Natural killer cell (primary cell): ENCODE measurements around the gene SNTA1. TPM values are rescaled to one million over a fixed set of nuclear protein-coding genes. Genes with fewer than 3 reads are reported as not detected.

Experiments used
- ATAC-seq, 3 donors: fragments of 150-1000 bp in 2 of 3; fragments of 200-7000 bp in 1 of 3; cut with Tn5 transposase; 1 replicate in 1 of 3; 2 replicates in 2 of 3; pipeline ENCODE4 v1.10.0; 2021; ENCODE audit warnings: mild to moderate bottlenecking in 2 of 3, moderate library complexity in 2 of 3
- DNase-seq, 2 donors: peaks; one replicate each; pipeline versions ENCODE4 v3.0.0 to v3.0.0-alpha.2; 2013 to 2021; ENCODE audit warnings: mixed read lengths in 1 of 2
- H3K27ac ChIP-seq: one replicate; pipeline ENCODE4 v1.5.1; 2013; ENCODE audit warnings: mild to moderate bottlenecking, low read length
- H3K27me3 ChIP-seq: one replicate; pipeline ENCODE4 v1.6.1; 2013; ENCODE audit warnings: low read length; ENCODE audit not compliant: control insufficient read depth, insufficient read depth
- H3K36me3 ChIP-seq: one replicate; pipeline ENCODE4 v1.6.1; 2013; ENCODE audit warnings: low read length; ENCODE audit not compliant: control insufficient read depth, insufficient read depth
- H3K4me1 ChIP-seq: one replicate; pipeline ENCODE4 v1.6.1; 2013; ENCODE audit warnings: low read length; ENCODE audit not compliant: control insufficient read depth, insufficient read depth
- H3K4me3 ChIP-seq: one replicate; pipeline ENCODE4 v1.5.1; 2013; ENCODE audit warnings: low read length
- H3K9me3 ChIP-seq: one replicate; pipeline ENCODE4 v1.6.1; 2013; ENCODE audit warnings: low read length; ENCODE audit not compliant: control insufficient read depth, insufficient read depth
- H3K27ac Mint-ChIP-seq, 2 donors: one replicate each; pipeline ENCODE4 v1.8.0; 2022; ENCODE audit warnings: mild to moderate bottlenecking in 2 of 2, mixed read lengths in 2 of 2, moderate library complexity in 1 of 2
- H3K27me3 Mint-ChIP-seq, 2 donors: one replicate each; pipeline ENCODE4 v1.8.0; 2022; ENCODE audit warnings: low read depth in 2 of 2, mixed read lengths in 2 of 2
- H3K36me3 Mint-ChIP-seq: one replicate; pipeline ENCODE4 v1.8.0; 2022; ENCODE audit warnings: mixed read lengths
- H3K4me1 Mint-ChIP-seq, 2 donors: one replicate each; pipeline ENCODE4 v1.8.0; 2022; ENCODE audit warnings: mixed read lengths in 2 of 2
- H3K4me3 Mint-ChIP-seq: one replicate; pipeline ENCODE4 v1.8.0; 2022; ENCODE audit warnings: mild to moderate bottlenecking, moderate library complexity, mixed read lengths
- H3K9me3 Mint-ChIP-seq, 2 donors: one replicate each; pipeline ENCODE4 v1.8.0; 2022; ENCODE audit warnings: mixed read lengths in 2 of 2
- WGBS: methylation state at CpG from one replicate; pipeline ENCODE4 v1.1.7; 2013; ENCODE audit warnings: missing lambda C conversion rate; ENCODE audit not compliant: insufficient coverage; 5-methylcytosine and 5-hydroxymethylcytosine counted together
- intact Hi-C: fragments of 100-400 bp; cut with micrococcal nuclease; formaldehyde crosslinking; loops from one replicate; pipeline ENCODE4 v1.14.2; 2022
- total RNA-seq, 4 donors: library from RNA; stranded (reverse); fragments of 120-200 nt in 1 of 4; gene quantifications; one replicate each; pipeline versions ENCODE4 v1.2.3 to v1.2.4, GENCODE V29; 2013 to 2022
- TF ChIP-seq, protein P1 (sequence below): fragments of 200-600 bp; IDR thresholded peaks from one replicate; pipeline ENCODE4 v1.8.0; 2022; ENCODE audit warnings: antibody characterized with exemption

The SNTA1 gene
- total RNA-seq, 3 donors from 2014 or later (not counting 1 experiment from before 2014, with no cell fraction given) = 1.2 to 2.4 (median 1.8) TPM

DNA sequence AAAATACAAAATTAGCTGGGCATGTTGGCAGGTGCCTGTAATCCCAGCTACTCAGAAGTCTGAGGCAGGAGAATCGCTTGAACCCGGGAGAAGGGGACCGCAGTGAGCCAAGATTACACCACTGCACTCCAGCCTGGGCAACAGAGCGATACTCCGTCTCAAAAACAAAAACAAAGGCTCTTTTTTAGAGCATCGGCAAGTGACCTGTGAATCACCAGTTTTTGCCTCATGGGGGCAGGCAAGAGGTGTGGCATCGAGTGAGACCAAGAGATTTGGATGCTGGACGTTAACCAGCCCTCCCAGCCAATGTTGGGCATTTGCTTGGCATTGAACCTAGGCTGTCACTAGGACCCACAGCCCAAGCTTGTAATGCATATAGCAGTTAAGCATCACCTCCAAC is 27.6 kb downstream of the SNTA1 start:
- no peaks in the 10 kb centered on the region for H3K4me1 ChIP-seq
- H3K27me3 Mint-ChIP-seq = no peaks in the 10 kb centered on the region
- no peaks in the 10 kb centered on the region for H3K36me3 Mint-ChIP-seq
- WGBS = 74% methylated on average over 8 of the region's 8 CpGs
- H3K4me3 ChIP-seq = no peak overlapping the region
- TF ChIP-seq, protein P1, sequence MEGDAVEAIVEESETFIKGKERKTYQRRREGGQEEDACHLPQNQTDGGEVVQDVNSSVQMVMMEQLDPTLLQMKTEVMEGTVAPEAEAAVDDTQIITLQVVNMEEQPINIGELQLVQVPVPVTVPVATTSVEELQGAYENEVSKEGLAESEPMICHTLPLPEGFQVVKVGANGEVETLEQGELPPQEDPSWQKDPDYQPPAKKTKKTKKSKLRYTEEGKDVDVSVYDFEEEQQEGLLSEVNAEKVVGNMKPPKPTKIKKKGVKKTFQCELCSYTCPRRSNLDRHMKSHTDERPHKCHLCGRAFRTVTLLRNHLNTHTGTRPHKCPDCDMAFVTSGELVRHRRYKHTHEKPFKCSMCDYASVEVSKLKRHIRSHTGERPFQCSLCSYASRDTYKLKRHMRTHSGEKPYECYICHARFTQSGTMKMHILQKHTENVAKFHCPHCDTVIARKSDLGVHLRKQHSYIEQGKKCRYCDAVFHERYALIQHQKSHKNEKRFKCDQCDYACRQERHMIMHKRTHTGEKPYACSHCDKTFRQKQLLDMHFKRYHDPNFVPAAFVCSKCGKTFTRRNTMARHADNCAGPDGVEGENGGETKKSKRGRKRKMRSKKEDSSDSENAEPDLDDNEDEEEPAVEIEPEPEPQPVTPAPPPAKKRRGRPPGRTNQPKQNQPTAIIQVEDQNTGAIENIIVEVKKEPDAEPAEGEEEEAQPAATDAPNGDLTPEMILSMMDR = peak; percentile 15
- H3K27ac Mint-ChIP-seq = no peak overlapping the region
- H3K4me3 Mint-ChIP-seq = no peak overlapping the region
- H3K27me3 ChIP-seq = no peaks in the 10 kb centered on the region
- H3K9me3 Mint-ChIP-seq = no peaks in the 10 kb centered on the region
- ATAC-seq = peak in 1 of 3 donors; percentile 14
- peaks cover 0 to 5% of the 10 kb centered on the region in 2 donors for H3K4me1 Mint-ChIP-seq
- DNase-seq = peak in 1 of 2 donors; percentile 32
- H3K9me3 ChIP-seq = no peaks in the 10 kb centered on the region
- H3K36me3 ChIP-seq = no peaks in the 10 kb centered on the region
- H3K27ac ChIP-seq = no peak overlapping the region
- intact Hi-C loops = no loop called here

DNA sequence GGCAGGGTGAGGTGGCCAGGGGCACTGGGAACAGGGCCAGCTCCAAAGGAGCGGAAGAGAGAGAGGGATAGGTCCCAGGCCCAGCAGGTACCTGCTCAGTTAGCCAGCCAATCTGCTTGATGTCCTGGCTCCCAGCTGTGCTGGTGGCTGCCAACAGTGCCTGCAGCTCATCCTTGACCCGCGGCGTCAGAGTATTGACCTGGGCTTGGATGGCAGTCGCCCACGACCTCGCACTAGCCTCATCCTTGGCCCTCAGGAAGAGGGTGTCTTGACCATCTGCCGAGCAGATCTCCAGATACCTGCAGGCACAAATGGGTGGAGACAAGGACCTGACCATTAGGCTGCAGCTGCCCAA is 31.1 kb downstream of the SNTA1 start:
- no peaks in the 10 kb centered on the region for H3K27me3 Mint-ChIP-seq
- intact Hi-C loops = no loop called here
- WGBS = 96% methylated on average over 8 of the region's 8 CpGs
- H3K4me3 Mint-ChIP-seq = no peak overlapping the region
- DNase-seq (no peak), ATAC-seq (no peak)
- Histone ChIP-seq H3K27ac (no peak overlapping the region), H3K27me3 (no peaks in the 10 kb centered on the region), H3K36me3 (no peaks in the 10 kb centered on the region), H3K4me3 (no peak overlapping the region), H3K4me1 (peaks cover 15% of the 10 kb centered on the region), H3K9me3 (no peaks in the 10 kb centered on the region)
- H3K27ac Mint-ChIP-seq = no peak overlapping the region
- no peaks in the 10 kb centered on the region for H3K4me1 Mint-ChIP-seq
- TF ChIP-seq, protein P1 = no peak
- no peaks in the 10 kb centered on the region for H3K36me3 Mint-ChIP-seq
- no peaks in the 10 kb centered on the region for H3K9me3 Mint-ChIP-seq

DNA sequence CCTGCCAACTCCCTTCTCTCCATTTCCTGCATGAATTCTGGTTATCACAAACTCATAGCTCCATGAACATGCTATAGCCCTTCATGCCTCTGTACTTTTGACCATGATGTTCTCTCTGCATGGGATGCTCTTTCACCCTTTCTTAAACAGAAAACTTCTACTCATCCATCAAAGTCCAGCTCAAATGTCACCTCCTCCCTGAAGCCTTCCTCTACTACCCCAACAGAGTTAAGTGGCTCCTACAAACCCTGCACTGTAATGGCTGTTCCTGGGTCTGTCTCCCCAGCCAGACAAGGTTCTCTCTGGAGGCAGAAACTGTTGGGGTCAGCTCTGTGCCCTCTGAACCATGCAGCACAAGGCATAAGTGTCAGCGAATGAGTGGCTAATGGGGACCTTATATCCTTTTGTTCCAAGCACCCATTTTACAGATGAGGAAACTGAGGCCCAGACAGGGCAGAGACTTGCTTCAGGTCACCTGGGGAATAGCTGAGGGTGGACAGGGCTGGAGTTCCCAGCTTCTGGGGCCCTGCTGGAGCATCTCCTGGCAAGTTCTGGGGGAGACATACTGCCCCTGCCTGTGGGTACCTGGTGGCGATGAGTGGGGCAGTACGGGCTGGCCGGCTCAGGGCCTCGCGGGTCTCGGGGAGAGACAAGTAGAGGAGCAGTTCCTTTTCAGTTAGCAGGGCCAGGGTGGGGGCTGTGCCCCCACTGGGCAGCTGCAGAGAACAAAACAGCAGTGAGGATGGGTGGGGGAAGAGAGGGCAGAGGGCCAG is 31.7 kb downstream of the SNTA1 start:
- Mint-ChIP-seq H3K27me3 (no peaks in the 10 kb centered on the region), H3K9me3 (no peaks in the 10 kb centered on the region), H3K4me3 (no peak overlapping the region), H3K36me3 (no peaks in the 10 kb centered on the region), H3K27ac (no peak overlapping the region), H3K4me1 (no peaks in the 10 kb centered on the region)
- DNase-seq (no peak), ATAC-seq (no peak)
- Histone ChIP-seq H3K9me3 (no peaks in the 10 kb centered on the region), H3K4me3 (no peak overlapping the region), H3K4me1 (peaks cover 17% of the 10 kb centered on the region), H3K27me3 (no peaks in the 10 kb centered on the region), H3K27ac (no peak overlapping the region), H3K36me3 (no peaks in the 10 kb centered on the region)
- intact Hi-C loops = no loop called here
- TF ChIP-seq, protein P1 = no peak
- 97% methylated on average over 7 of the region's 7 CpGs for WGBS

DNA sequence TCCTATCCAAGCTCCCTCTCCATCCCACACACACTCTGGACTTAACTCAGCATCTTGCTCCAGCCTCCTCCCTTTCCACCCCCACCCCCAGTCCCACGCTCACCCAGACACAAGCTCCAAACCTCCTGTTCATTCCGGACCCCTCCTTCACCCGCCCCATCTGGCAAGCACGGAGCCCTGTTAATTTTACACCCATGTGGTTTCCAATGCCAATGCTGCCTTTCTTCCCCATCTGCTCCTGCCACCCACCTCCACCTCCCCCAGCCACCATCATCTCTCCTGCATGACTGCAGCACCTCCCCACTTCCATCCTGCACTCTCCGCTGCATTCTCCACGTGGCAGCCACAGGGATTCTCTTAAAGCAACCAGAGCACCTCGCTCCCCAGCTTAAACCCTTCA is 32.3 kb downstream of the SNTA1 start:
- Histone ChIP-seq H3K27me3 (no peaks in the 10 kb centered on the region), H3K4me3 (no peak overlapping the region), H3K27ac (no peak overlapping the region), H3K4me1 (peaks cover 17% of the 10 kb centered on the region), H3K9me3 (no peaks in the 10 kb centered on the region), H3K36me3 (no peaks in the 10 kb centered on the region)
- ATAC-seq (no peak), DNase-seq (no peak)
- TF ChIP-seq, protein P1 = no peak
- no peaks in the 10 kb centered on the region for H3K9me3 Mint-ChIP-seq
- H3K27me3 Mint-ChIP-seq = no peaks in the 10 kb centered on the region
- no peaks in the 10 kb centered on the region for H3K4me1 Mint-ChIP-seq
- H3K36me3 Mint-ChIP-seq = no peaks in the 10 kb centered on the region
- intact Hi-C loops = no loop called here
- no peak overlapping the region for H3K27ac Mint-ChIP-seq
- 94% methylated on average over 7 of the region's 7 CpGs for WGBS
- H3K4me3 Mint-ChIP-seq = no peak overlapping the region
